Measurements from ENCODE around the gene RUNDC3A. TPM values are rescaled to one million over a fixed set of nuclear protein-coding genes. Genes with fewer than 3 reads are reported as not detected.
A peak's percentile ranks its signal among the peaks of the same experiment; 100 is the strongest.

RUNDC3A gene
- total RNA-seq, 3 donors from 2014 or later (not counting 1 experiment from before 2014, with no cell fraction given), result 0.31 to 0.48 TPM; not detected in 1

- Histone ChIP-seq H3K4me3 (ENCODE audit: low read length) (no peak overlapping the region), H3K27me3 (ENCODE audit: control insufficient read depth, insufficient read depth, low read length) (peaks cover 27% of the 10 kb centered on the region), H3K9me3 (ENCODE audit: control insufficient read depth, insufficient read depth, low read length) (no peaks in the 10 kb centered on the region), H3K27ac (ENCODE audit: low read length) (no peak overlapping the region), H3K4me1 (ENCODE audit: control insufficient read depth, insufficient read depth, low read length) (peaks cover 31% of the 10 kb centered on the region), H3K36me3 (ENCODE audit: control insufficient read depth, insufficient read depth, low read length) (no peaks in the 10 kb centered on the region)
- Mint-ChIP-seq H3K36me3 (no peaks in the 10 kb centered on the region), H3K27me3 (ENCODE audit: low read depth in 2 of 2) (peaks cover 26 to 42% of the 10 kb centered on the region in 2 donors), H3K4me3 (no peak overlapping the region), H3K4me1 (peaks cover 8 to 19% of the 10 kb centered on the region in 2 donors), H3K9me3 (no peaks in the 10 kb centered on the region), H3K27ac (no peak overlapping the region)
- intact Hi-C loops (cut with micrococcal nuclease), result no loop called here
- WGBS (ENCODE audit: insufficient coverage), result 86% methylated on average over 11 of the region's 17 CpGs
- DNase-seq, result no peak
- no peak for ATAC-seq
- TF ChIP-seq, protein P1, sequence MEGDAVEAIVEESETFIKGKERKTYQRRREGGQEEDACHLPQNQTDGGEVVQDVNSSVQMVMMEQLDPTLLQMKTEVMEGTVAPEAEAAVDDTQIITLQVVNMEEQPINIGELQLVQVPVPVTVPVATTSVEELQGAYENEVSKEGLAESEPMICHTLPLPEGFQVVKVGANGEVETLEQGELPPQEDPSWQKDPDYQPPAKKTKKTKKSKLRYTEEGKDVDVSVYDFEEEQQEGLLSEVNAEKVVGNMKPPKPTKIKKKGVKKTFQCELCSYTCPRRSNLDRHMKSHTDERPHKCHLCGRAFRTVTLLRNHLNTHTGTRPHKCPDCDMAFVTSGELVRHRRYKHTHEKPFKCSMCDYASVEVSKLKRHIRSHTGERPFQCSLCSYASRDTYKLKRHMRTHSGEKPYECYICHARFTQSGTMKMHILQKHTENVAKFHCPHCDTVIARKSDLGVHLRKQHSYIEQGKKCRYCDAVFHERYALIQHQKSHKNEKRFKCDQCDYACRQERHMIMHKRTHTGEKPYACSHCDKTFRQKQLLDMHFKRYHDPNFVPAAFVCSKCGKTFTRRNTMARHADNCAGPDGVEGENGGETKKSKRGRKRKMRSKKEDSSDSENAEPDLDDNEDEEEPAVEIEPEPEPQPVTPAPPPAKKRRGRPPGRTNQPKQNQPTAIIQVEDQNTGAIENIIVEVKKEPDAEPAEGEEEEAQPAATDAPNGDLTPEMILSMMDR (IDR thresholded peaks at IDR 0.05), result no peak
Measured at GRCh38 chr17:44312396-44313104, 4.1 kb downstream of the RUNDC3A start.

DNA sequence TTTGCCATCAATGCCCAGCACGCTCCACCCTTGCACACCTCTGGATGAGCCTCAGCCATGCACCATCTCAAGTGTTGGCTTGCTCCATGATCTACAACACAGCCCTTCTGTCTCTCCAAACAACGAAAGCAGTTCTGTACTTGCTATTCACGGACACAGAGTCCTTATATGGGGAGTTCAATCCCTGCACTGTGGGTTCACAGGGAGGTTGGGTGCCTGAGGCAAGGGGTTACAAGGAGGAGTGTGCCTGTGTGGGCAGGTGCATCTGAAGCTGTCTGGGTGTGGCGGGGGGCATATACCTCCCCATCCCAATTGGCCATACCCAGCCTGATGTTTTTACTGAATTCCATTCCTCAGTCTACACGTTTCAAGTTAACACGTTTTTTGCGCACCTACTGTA lies 5.6 kb downstream of the RUNDC3A start:
- 96% methylated on average over 6 of the region's 7 CpGs for WGBS (ENCODE audit: insufficient coverage)
- DNase-seq (no peak), ATAC-seq (no peak)
- intact Hi-C loops (cut with micrococcal nuclease), result no loop called here
- H3K4me3 Mint-ChIP-seq, result no peak overlapping the region
- H3K27ac Mint-ChIP-seq, result no peak overlapping the region
- Histone ChIP-seq H3K36me3 (ENCODE audit: control insufficient read depth, insufficient read depth, low read length) (no peaks in the 10 kb centered on the region), H3K4me3 (ENCODE audit: low read length) (no peak overlapping the region), H3K27me3 (ENCODE audit: control insufficient read depth, insufficient read depth, low read length) (peaks cover 24% of the 10 kb centered on the region), H3K27ac (ENCODE audit: low read length) (no peak overlapping the region), H3K9me3 (ENCODE audit: control insufficient read depth, insufficient read depth, low read length) (no peaks in the 10 kb centered on the region), H3K4me1 (ENCODE audit: control insufficient read depth, insufficient read depth, low read length) (peaks cover 16% of the 10 kb centered on the region)
- H3K9me3 Mint-ChIP-seq, result no peaks in the 10 kb centered on the region
- H3K4me1 Mint-ChIP-seq, result peaks cover 8 to 19% of the 10 kb centered on the region in 2 donors
- H3K27me3 Mint-ChIP-seq (ENCODE audit: low read depth in 2 of 2), result peaks cover 29 to 43% of the 10 kb centered on the region in 2 donors
- TF ChIP-seq, protein P1 (IDR thresholded peaks at IDR 0.05), result no peak
- no peaks in the 10 kb centered on the region for H3K36me3 Mint-ChIP-seq

- Mint-ChIP-seq H3K27me3 (ENCODE audit: low read depth in 2 of 2) (peaks cover 29 to 41% of the 10 kb centered on the region in 2 donors), H3K9me3 (no peaks in the 10 kb centered on the region), H3K4me1 (peaks cover 8 to 18% of the 10 kb centered on the region in 2 donors), H3K4me3 (peak overlapping the region; percentile 37), H3K27ac (no peak overlapping the region), H3K36me3 (no peaks in the 10 kb centered on the region)
- Histone ChIP-seq H3K4me1 (ENCODE audit: control insufficient read depth, insufficient read depth, low read length) (peaks cover 12% of the 10 kb centered on the region), H3K27me3 (ENCODE audit: control insufficient read depth, insufficient read depth, low read length) (peaks cover 24% of the 10 kb centered on the region), H3K4me3 (ENCODE audit: low read length) (no peak overlapping the region), H3K9me3 (ENCODE audit: control insufficient read depth, insufficient read depth, low read length) (no peaks in the 10 kb centered on the region), H3K36me3 (ENCODE audit: control insufficient read depth, insufficient read depth, low read length) (peaks cover under 1% of the 10 kb centered on the region), H3K27ac (ENCODE audit: low read length) (no peak overlapping the region)
- 43% methylated on average over 5 of the region's 11 CpGs for WGBS (ENCODE audit: insufficient coverage)
- TF ChIP-seq, protein P1 (IDR thresholded peaks at IDR 0.05), result no peak
- ATAC-seq, result no peak
- no peak for DNase-seq
- intact Hi-C loops (cut with micrococcal nuclease), result no loop called here
Measured at GRCh38 chr17:44314524-44314868, 6.1 kb downstream of the RUNDC3A start.
